B cell (primary cell): ENCODE data around the gene PRRT3.

Experiments
- EZH2 ChIP-seq: IDR thresholded peaks from 2 replicates; pipeline ENCODE4 v1.6.1; 2012; ENCODE audit warnings: borderline replicate concordance, low read depth, mild to moderate bottlenecking, moderate library complexity, low read length; ENCODE audit not compliant: insufficient read depth, poor library complexity, severe bottlenecking
- TF ChIP-seq, protein P1 (sequence below): fragments of 200-600 bp; IDR thresholded peaks from one replicate; pipeline ENCODE4 v1.8.0; 2022; ENCODE audit warnings: antibody characterized with exemption, mild to moderate bottlenecking

DNA sequence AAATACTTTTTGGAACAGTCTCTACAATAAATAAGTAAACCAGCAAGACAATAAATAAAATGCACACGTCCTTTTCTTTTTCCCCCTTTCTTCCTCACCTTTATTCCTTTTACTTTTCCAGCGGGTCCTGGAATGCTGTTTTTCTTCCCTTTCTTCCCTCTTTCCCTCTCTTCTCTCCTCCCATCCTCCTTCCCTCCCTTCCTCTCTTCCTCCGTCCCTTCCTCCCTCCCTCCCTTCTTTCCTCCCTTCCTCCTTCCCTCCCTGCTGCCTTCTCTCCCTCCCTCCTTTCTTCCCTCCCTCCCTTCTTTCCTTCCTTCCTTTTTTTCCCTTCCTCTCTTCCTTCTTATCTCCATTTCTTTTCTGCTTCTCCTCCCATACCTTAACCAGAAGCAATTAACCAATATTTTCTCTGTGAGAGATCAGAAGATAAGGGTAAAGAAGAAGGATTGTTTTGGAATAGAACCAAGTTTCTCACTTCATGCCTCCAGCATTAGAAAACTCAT lies 52.9 kb downstream of the PRRT3 start:
- TF ChIP-seq, protein P1, sequence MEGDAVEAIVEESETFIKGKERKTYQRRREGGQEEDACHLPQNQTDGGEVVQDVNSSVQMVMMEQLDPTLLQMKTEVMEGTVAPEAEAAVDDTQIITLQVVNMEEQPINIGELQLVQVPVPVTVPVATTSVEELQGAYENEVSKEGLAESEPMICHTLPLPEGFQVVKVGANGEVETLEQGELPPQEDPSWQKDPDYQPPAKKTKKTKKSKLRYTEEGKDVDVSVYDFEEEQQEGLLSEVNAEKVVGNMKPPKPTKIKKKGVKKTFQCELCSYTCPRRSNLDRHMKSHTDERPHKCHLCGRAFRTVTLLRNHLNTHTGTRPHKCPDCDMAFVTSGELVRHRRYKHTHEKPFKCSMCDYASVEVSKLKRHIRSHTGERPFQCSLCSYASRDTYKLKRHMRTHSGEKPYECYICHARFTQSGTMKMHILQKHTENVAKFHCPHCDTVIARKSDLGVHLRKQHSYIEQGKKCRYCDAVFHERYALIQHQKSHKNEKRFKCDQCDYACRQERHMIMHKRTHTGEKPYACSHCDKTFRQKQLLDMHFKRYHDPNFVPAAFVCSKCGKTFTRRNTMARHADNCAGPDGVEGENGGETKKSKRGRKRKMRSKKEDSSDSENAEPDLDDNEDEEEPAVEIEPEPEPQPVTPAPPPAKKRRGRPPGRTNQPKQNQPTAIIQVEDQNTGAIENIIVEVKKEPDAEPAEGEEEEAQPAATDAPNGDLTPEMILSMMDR = no peak
- TF ChIP-seq EZH2 = no peak
